Measurements from ENCODE around the gene CBFA2T2.

Gene CBFA2T2

GRCh38 chr20:33656010-33656782, 166.3 kb downstream of the CBFA2T2 start:
- DNase-seq, result no peak

- no peak for DNase-seq
These were observed 167.1 kb downstream of the CBFA2T2 start for GRCh38 chr20:33656783-33657703.

- DNase-seq, result no peak
These were observed 167.8 kb downstream of the CBFA2T2 start for GRCh38 chr20:33657704-33658095.

- no peak for DNase-seq
These were observed 168.6 kb downstream of the CBFA2T2 start for GRCh38 chr20:33658510-33658909.

- DNase-seq, result no peak
These were observed 169.0 kb downstream of the CBFA2T2 start for GRCh38 chr20:33658929-33659328.

- DNase-seq, result no peak
These were observed 169.6 kb downstream of the CBFA2T2 start for GRCh38 chr20:33659341-33660034.

GRCh38 chr20:33660035-33660684, 170.3 kb downstream of the CBFA2T2 start:
- DNase-seq, result no peak

- no peak for DNase-seq
These were observed 170.8 kb downstream of the CBFA2T2 start for GRCh38 chr20:33660685-33661058.

GRCh38 chr20:33662172-33662571, 172.3 kb downstream of the CBFA2T2 start, which contains the start of gene C20orf144:
Gene C20orf144, plus strand, starts transcription at chr20:33662327. Its CDS starts 19 bp downstream, at chr20:33662346.
- DNase-seq, result no peak

GRCh38 chr20:33663161-33664084, 173.5 kb downstream of the CBFA2T2 start:
- peak; percentile 60 for DNase-seq

GRCh38 chr20:33664085-33664761, 174.3 kb downstream of the CBFA2T2 start:
- no peak for DNase-seq

GRCh38 chr20:33664762-33665144, 174.9 kb downstream of the CBFA2T2 start:
- DNase-seq, result no peak

GRCh38 chr20:33666293-33667244, 176.7 kb downstream of the CBFA2T2 start, which contains the start of gene ACTL10:
Gene ACTL10, plus strand, starts transcription at chr20:33666943. Its CDS starts 555 bp downstream, at chr20:33667498.
- peak; percentile 98 for DNase-seq

GRCh38 chr20:33667245-33667675, 177.4 kb downstream of the CBFA2T2 start:
- DNase-seq, result no peak

- peak; percentile 56 for DNase-seq
These were observed 178.0 kb downstream of the CBFA2T2 start for GRCh38 chr20:33667676-33668465.

- no peak for DNase-seq
These were observed 178.7 kb downstream of the CBFA2T2 start for GRCh38 chr20:33668466-33669155.

GRCh38 chr20:33669224-33669623, 179.3 kb downstream of the CBFA2T2 start:
- no peak for DNase-seq

Data from DMS153 (cell line).